Nephron progenitor cell (in vitro differentiated cells): ENCODE measurements around the gene INTS3.

ENCODE experiments used
- DNase-seq: peaks from one replicate; pipeline ENCODE4 v3.0.0; 2021
- H3K27ac Mint-ChIP-seq: 2 replicates; pipeline ENCODE4 v1.8.0; 2021; ENCODE audit warnings: mild to moderate bottlenecking, moderate library complexity, mixed read lengths
- H3K27me3 Mint-ChIP-seq: 2 replicates; pipeline ENCODE4 v1.8.0; 2021; ENCODE audit warnings: mild to moderate bottlenecking, low read depth, mixed read lengths; ENCODE audit not compliant: poor library complexity
- H3K36me3 Mint-ChIP-seq: 2 replicates; pipeline ENCODE4 v1.8.0; 2021; ENCODE audit warnings: low read depth, mixed read lengths
- H3K4me1 Mint-ChIP-seq: 2 replicates; pipeline ENCODE4 v1.8.0; 2021; ENCODE audit warnings: mixed read lengths
- H3K4me3 Mint-ChIP-seq: 2 replicates; pipeline ENCODE4 v1.8.0; 2021; ENCODE audit warnings: mild to moderate bottlenecking, moderate library complexity, mixed read lengths
- H3K9me3 Mint-ChIP-seq: 2 replicates; pipeline ENCODE4 v1.8.0; 2021; ENCODE audit warnings: mild to moderate bottlenecking, moderate library complexity, mixed read lengths
- TF ChIP-seq, protein P1 (sequence below): fragments of 200-600 bp; sonication (generic); IDR thresholded peaks from 2 replicates; pipeline ENCODE4 v1.5.0; 2021; ENCODE audit warnings: antibody characterized with exemption

The INTS3 gene

DNA sequence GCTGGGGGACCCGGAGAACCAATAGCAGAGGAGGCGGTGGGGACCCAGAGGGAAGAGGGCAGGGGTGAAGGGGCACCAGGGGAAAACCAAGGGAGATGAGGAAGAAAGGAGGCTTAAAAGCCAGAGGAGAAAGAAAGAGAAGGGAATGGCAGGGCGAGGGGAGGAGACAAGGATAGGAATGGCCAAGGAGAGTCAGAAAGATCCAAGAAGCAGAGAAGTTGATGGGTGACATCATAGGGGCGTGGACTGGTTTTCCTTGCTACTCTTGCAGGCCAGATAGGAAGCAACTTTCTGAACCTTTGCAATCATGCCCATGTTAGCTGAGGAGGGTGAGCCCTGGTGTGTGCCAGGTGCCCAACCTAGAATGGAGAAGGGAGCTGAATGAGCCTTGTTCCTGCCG is 44.0 kb upstream of the INTS3 start:
- no peak for DNase-seq
- Mint-ChIP-seq H3K27me3 (peaks cover 46% of the 10 kb centered on the region), H3K27ac (no peak overlapping the region), H3K36me3 (no peaks in the 10 kb centered on the region), H3K4me3 (no peak overlapping the region), H3K9me3 (no peaks in the 10 kb centered on the region), H3K4me1 (peaks cover 48% of the 10 kb centered on the region)
- TF ChIP-seq, protein P1, sequence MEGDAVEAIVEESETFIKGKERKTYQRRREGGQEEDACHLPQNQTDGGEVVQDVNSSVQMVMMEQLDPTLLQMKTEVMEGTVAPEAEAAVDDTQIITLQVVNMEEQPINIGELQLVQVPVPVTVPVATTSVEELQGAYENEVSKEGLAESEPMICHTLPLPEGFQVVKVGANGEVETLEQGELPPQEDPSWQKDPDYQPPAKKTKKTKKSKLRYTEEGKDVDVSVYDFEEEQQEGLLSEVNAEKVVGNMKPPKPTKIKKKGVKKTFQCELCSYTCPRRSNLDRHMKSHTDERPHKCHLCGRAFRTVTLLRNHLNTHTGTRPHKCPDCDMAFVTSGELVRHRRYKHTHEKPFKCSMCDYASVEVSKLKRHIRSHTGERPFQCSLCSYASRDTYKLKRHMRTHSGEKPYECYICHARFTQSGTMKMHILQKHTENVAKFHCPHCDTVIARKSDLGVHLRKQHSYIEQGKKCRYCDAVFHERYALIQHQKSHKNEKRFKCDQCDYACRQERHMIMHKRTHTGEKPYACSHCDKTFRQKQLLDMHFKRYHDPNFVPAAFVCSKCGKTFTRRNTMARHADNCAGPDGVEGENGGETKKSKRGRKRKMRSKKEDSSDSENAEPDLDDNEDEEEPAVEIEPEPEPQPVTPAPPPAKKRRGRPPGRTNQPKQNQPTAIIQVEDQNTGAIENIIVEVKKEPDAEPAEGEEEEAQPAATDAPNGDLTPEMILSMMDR: no peak

DNA sequence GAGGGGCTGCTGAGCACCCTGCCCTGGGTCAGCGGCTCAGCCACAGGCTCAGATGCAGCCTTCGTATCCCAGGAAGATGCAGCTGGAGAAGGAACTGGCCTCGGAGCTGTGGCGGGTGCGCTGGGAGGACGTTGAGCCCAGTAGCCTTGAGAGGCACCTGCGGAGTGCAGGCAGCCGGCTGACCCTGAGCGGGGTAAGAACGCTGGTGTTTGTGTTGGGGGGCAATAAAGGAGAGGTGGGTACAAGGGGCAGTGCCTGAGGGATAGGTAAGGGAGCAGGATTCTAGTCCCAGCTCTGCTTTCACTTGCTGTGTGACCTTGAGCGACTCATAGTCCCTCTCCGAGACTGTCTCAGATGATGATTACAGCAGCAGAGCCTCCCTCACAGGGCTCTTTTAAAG is 43.0 kb upstream of the INTS3 start:
- Mint-ChIP-seq H3K27ac (peak overlapping the region; percentile 44), H3K9me3 (no peaks in the 10 kb centered on the region), H3K27me3 (peaks cover 36% of the 10 kb centered on the region), H3K4me1 (peaks cover 51% of the 10 kb centered on the region), H3K36me3 (no peaks in the 10 kb centered on the region), H3K4me3 (no peak overlapping the region)
- no peak for DNase-seq
- TF ChIP-seq, protein P1: no peak

DNA sequence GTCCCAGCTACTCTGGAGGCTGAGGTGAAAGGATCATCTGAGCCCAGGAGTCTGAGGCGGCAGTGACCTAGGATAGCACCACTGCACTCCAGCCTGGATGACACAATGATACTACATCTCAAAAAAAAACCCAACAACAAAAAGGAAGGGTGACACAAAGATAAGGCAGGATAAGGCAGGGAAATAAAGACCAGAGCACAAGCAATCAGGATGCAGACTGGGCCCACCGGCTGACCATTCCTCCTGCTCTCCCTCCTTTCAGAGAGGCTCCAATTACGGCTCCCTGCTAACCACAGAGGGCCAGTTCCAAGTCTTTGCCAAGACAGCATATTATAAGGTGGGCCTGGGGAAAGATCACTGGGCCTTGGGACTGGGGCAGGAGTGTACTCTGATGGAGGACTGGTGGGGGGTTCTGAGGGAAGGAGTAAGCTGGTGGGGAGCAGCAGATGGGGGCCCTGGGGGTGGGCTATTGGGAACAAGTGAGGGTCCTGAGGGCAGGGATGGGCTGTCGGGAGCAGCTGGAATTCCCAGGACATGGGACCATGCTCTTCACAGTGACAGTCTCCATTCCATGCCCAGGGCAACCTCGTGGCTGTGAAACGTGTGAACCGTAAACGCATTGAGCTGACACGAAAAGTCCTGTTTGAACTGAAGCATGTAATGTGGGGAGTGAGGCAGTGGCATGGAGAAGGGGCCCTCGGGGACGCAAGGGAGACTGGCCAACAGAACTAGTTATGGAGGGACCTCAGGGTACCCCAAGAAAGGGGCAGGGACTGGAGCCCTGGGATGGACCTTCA is 42.1 kb upstream of the INTS3 start:
- TF ChIP-seq, protein P1: no peak
- Mint-ChIP-seq H3K9me3 (no peaks in the 10 kb centered on the region), H3K36me3 (no peaks in the 10 kb centered on the region), H3K27me3 (peaks cover 28% of the 10 kb centered on the region), H3K4me3 (no peak overlapping the region), H3K4me1 (peaks cover 50% of the 10 kb centered on the region), H3K27ac (peak overlapping the region; percentile 97)
- no peak for DNase-seq

DNA sequence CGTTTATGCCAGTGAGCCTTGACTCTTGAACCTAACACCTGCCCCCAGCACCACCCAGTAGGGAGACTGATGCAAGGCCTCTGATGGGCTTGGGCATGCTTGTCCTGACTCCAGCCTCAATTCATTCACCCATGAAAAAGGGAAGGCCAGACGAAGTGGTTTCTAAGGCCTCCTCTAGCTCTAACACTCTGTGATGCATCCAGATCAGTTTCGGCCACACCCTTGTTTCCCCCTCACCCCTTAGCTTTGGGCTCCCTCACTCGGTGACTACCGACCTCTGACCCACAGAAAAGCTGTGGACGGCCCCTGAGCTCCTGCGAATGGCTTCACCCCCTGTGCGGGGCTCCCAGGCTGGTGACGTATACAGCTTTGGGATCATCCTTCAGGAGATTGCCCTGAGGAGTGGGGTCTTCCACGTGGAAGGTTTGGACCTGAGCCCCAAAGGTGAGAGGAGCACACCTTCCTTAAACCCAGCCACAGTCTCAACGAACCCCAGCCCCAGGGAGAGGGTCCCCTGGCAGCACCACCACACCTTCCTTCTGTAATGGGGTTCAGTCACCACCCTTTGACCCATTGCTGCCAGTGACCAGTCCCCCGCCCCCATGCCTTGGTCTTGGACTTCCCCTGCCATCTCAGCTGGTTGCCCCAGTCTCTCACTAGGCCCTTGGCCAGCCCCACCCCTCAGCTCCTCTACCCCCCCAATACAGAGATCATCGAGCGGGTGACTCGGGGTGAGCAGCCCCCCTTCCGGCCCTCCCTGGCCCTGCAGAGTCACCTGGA is 40.3 kb upstream of the INTS3 start:
- no peak for DNase-seq
- TF ChIP-seq, protein P1: no peak
- H3K9me3 Mint-ChIP-seq: no peaks in the 10 kb centered on the region

DNA sequence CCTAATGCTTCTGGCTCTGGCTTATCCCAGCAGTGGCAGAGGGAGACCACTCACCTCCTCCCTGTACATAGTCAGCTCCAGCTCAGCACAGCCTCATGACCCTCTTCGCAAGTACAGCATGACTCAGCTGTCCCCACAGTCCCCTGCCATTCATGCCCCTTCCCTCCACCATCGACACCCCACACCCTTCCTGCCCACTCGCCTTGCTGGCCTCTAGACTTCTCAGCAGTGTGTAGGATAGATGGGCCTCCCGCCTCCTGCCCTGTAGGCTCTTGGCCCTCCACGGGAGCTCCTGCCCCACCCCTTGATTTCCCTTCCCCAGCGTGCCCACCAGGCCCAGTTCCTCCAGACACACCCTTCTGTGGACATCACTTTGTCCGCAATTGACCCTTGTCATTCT is 39.6 kb upstream of the INTS3 start:
- no peak for DNase-seq
- TF ChIP-seq, protein P1: no peak
- peaks cover 60% of the 10 kb centered on the region for H3K4me1 Mint-ChIP-seq
- H3K27me3 Mint-ChIP-seq: peaks cover 7% of the 10 kb centered on the region
- no peak overlapping the region for H3K4me3 Mint-ChIP-seq
- no peaks in the 10 kb centered on the region for H3K9me3 Mint-ChIP-seq
- no peak overlapping the region for H3K27ac Mint-ChIP-seq
- no peaks in the 10 kb centered on the region for H3K36me3 Mint-ChIP-seq

More for the DNA sequence above, 40.3 kb upstream of the INTS3 start:
- H3K4me1 Mint-ChIP-seq: peaks cover 60% of the 10 kb centered on the region
- peaks cover 10% of the 10 kb centered on the region for H3K27me3 Mint-ChIP-seq
- no peak overlapping the region for H3K4me3 Mint-ChIP-seq
- H3K27ac Mint-ChIP-seq: no peak overlapping the region
- no peaks in the 10 kb centered on the region for H3K36me3 Mint-ChIP-seq
